Osteoblast (primary cell): Measurements from ENCODE around the gene DDX47. TPM values are rescaled to one million over a fixed set of nuclear protein-coding genes. Genes with fewer than 3 reads are reported as not detected.
A peak's percentile ranks its signal among the peaks of the same experiment; 100 is the strongest.

Experiments
- DNase-seq: peaks from one replicate; pipeline ENCODE4 v3.0.0; 2011; ENCODE audit warnings: low spot score, mixed read lengths; ENCODE audit not compliant: insufficient read length; ENCODE audit errors: missing footprints
- H2AFZ ChIP-seq: 2 replicates; pipeline ENCODE4 v1.6.0; 2011; ENCODE audit warnings: mild to moderate bottlenecking, low read length
- H3K27ac ChIP-seq: 2 replicates; pipeline ENCODE4 v1.5.1; 2011; ENCODE audit warnings: mild to moderate bottlenecking, low read depth, low read length, moderate library complexity
- H3K27me3 ChIP-seq: 2 replicates; pipeline ENCODE4 v1.6.0; 2012; ENCODE audit warnings: mild to moderate bottlenecking, control low read depth, inconsistent platforms, low read length, moderate library complexity; ENCODE audit not compliant: insufficient read depth
- H3K36me3 ChIP-seq: 2 replicates; pipeline ENCODE4 v1.5.1; 2011; ENCODE audit warnings: mild to moderate bottlenecking, low read length, control low read depth, moderate library complexity; ENCODE audit not compliant: insufficient read depth
- H3K4me1 ChIP-seq: 2 replicates; pipeline ENCODE4 v1.5.1; 2011; ENCODE audit warnings: mild to moderate bottlenecking, low read length, control low read depth, moderate library complexity; ENCODE audit not compliant: insufficient read depth
- H3K4me2 ChIP-seq: 2 replicates; pipeline ENCODE4 v1.6.0; 2011; ENCODE audit warnings: mild to moderate bottlenecking, low read length; ENCODE audit not compliant: insufficient read depth
- H3K4me3 ChIP-seq: fragments of 200-600 bp; sonication (generic); 3 replicates; pipeline ENCODE4 v1.5.1; 2012; ENCODE audit warnings: mild to moderate bottlenecking, low read length, inconsistent platforms; ENCODE audit not compliant: insufficient read depth
- H3K79me2 ChIP-seq: 2 replicates; pipeline ENCODE4 v1.6.0; 2012; ENCODE audit warnings: mild to moderate bottlenecking, low read length, control low read depth, inconsistent platforms; ENCODE audit not compliant: insufficient read depth
- H3K9me3 ChIP-seq: 2 replicates; pipeline ENCODE4 v1.5.1; 2011; ENCODE audit warnings: low read depth, low read length, control low read depth
- H4K20me1 ChIP-seq: 2 replicates; pipeline ENCODE4 v1.6.0; 2012; ENCODE audit warnings: mild to moderate bottlenecking, low read length, control low read depth; ENCODE audit not compliant: insufficient read depth
- CTCF ChIP-seq: IDR thresholded peaks from 2 replicates; pipeline ENCODE4 v1.5.1; 2011; ENCODE audit warnings: mild to moderate bottlenecking, low read depth, low read length, moderate library complexity; ENCODE audit errors: extremely low read depth
- total RNA-seq: library from RNA; depleted of rRNA; stranded (reverse); fragments of >200 nt; gene quantifications from 2 replicates; pipeline ENCODE4 v1.2.3, GENCODE V29; 2012

Gene DDX47
- 60.8 and 63.6 TPM in 2 replicates for total RNA-seq

GRCh38 chr12:12813120-12814101 is at the start of gene DDX47:
TSS of gene DDX47 (plus strand) at chr12:12813346. CDS start at chr12:12813368, 22 bp downstream.
- peaks cover 32% of the 10 kb centered on the region for H3K4me1 ChIP-seq
- H3K27ac ChIP-seq: peak within 1 kb of the TSS; percentile 89
- peak; percentile 84 for DNase-seq
- H3K79me2 ChIP-seq: peaks cover 51% of the 10 kb centered on the region
- no peaks in the 10 kb centered on the region for H4K20me1 ChIP-seq
- H3K9me3 ChIP-seq: no peaks in the 10 kb centered on the region
- peaks cover 17% of the 10 kb centered on the region for H3K36me3 ChIP-seq
- no peaks in the 10 kb centered on the region for H3K27me3 ChIP-seq
- peak within 1 kb of the TSS; percentile 52 for H2AFZ ChIP-seq
- peak within 1 kb of the TSS; percentile 81 for H3K4me3 ChIP-seq
- H3K4me2 ChIP-seq: peak within 1 kb of the TSS; percentile 96
- peak; percentile 91 for TF ChIP-seq CTCF

- Histone ChIP-seq H3K27ac (no peak overlapping the region), H2AFZ (peak overlapping the region; percentile 16)
Observed at GRCh38 chr12:12764824-12765223, 48.3 kb upstream of the DDX47 start.

GRCh38 chr12:12770262-12770661 is 42.9 kb upstream of the DDX47 start:
- H3K27ac ChIP-seq: no peak overlapping the region
- no peak overlapping the region for H2AFZ ChIP-seq
- no peak overlapping the region for H3K4me3 ChIP-seq
- TF ChIP-seq CTCF: no peak
- no peaks in the 10 kb centered on the region for H3K4me1 ChIP-seq
- no peaks in the 10 kb centered on the region for H3K36me3 ChIP-seq
- DNase-seq: no peak
- no peaks in the 10 kb centered on the region for H3K9me3 ChIP-seq
- H3K4me2 ChIP-seq: no peak overlapping the region
- H4K20me1 ChIP-seq: no peaks in the 10 kb centered on the region
- H3K27me3 ChIP-seq: no peaks in the 10 kb centered on the region
- no peaks in the 10 kb centered on the region for H3K79me2 ChIP-seq

More at GRCh38 chr12:12764824-12765223, 48.3 kb upstream of the DDX47 start:
- Histone ChIP-seq H3K27me3 (no peaks in the 10 kb centered on the region), H3K9me3 (no peaks in the 10 kb centered on the region), H3K4me2 (no peak overlapping the region), H3K4me1 (no peaks in the 10 kb centered on the region), H3K79me2 (peaks cover 19% of the 10 kb centered on the region), H4K20me1 (no peaks in the 10 kb centered on the region), H3K36me3 (peaks cover 3% of the 10 kb centered on the region), H3K4me3 (no peak overlapping the region)
- no peak for DNase-seq
- TF ChIP-seq CTCF: no peak

- H3K36me3 ChIP-seq: no peaks in the 10 kb centered on the region
- no peaks in the 10 kb centered on the region for H4K20me1 ChIP-seq
- no peak overlapping the region for H3K27ac ChIP-seq
- no peak overlapping the region for H3K4me3 ChIP-seq
- H3K4me1 ChIP-seq: peaks cover 12% of the 10 kb centered on the region
- no peaks in the 10 kb centered on the region for H3K79me2 ChIP-seq
- TF ChIP-seq CTCF: no peak
- H3K9me3 ChIP-seq: no peaks in the 10 kb centered on the region
- DNase-seq: no peak
- H2AFZ ChIP-seq: no peak overlapping the region
- no peak overlapping the region for H3K4me2 ChIP-seq
- H3K27me3 ChIP-seq: no peaks in the 10 kb centered on the region
Observed at GRCh38 chr12:12774791-12775190, 38.4 kb upstream of the DDX47 start.
